Measurements from ENCODE around the gene FMC1.
"Not testable (repeated sequence)": the region's sequence is repeated elsewhere in the genome, so short reads cannot be mapped to it uniquely, and the experiment has no call there.

The FMC1 gene

GRCh38 chr7:139340037-139340807 is 915 bp upstream of the FMC1 start:
- peak; percentile 93 to 98 (median 97) for DNase-seq (ENCODE audit: low read depth in 3 of 3)

- no peak for DNase-seq (ENCODE audit: low read depth in 3 of 3)
Measured at GRCh38 chr7:139340808-139341057, 404 bp upstream of the FMC1 start.

- no peak for DNase-seq (ENCODE audit: low read depth in 3 of 3)
Measured at GRCh38 chr7:139341776-139342226, 664 bp downstream of the FMC1 start.

GRCh38 chr7:139345042-139345441 is 3.9 kb downstream of the FMC1 start:
- DNase-seq (ENCODE audit: low read depth in 3 of 3), result no peak

GRCh38 chr7:139351027-139351426 is 9.9 kb downstream of the FMC1 start:
- no peak for DNase-seq (ENCODE audit: low read depth in 3 of 3)

- no peak for DNase-seq (ENCODE audit: low read depth in 3 of 3)
Measured at GRCh38 chr7:139354729-139355128, 13.6 kb downstream of the FMC1 start.

GRCh38 chr7:139355320-139355719 is 14.2 kb downstream of the FMC1 start:
- DNase-seq (ENCODE audit: low read depth in 3 of 3), result no peak

- not testable (repeated sequence) for DNase-seq (ENCODE audit: low read depth in 3 of 3)
Measured at GRCh38 chr7:139357729-139358506, 16.8 kb downstream of the FMC1 start.

GRCh38 chr7:139358541-139359365 is 17.6 kb downstream of the FMC1 start:
- no peak for DNase-seq (ENCODE audit: low read depth in 3 of 3)

GRCh38 chr7:139359366-139360209 is 18.5 kb downstream of the FMC1 start, which contains the start of gene LUC7L2:
Gene LUC7L2, plus strand, starts transcription at chr7:139359894. Its CDS starts 368 bp downstream, at chr7:139360262.
- DNase-seq (ENCODE audit: low read depth in 3 of 3), result peak; percentile 97 to 100 (median 99)

GRCh38 chr7:139360210-139360947 is 19.2 kb downstream of the FMC1 start:
- peak; percentile 97 to 98 (median 98) for DNase-seq (ENCODE audit: low read depth in 3 of 3)

- DNase-seq (ENCODE audit: low read depth in 3 of 3), result no peak
Measured at GRCh38 chr7:139360948-139361307, 19.8 kb downstream of the FMC1 start.

GRCh38 chr7:139361523-139361922 is 20.4 kb downstream of the FMC1 start:
- no peak for DNase-seq (ENCODE audit: low read depth in 3 of 3)

GRCh38 chr7:139362302-139362701 is 21.2 kb downstream of the FMC1 start:
- no peak for DNase-seq (ENCODE audit: low read depth in 3 of 3)

GRCh38 chr7:139362981-139363380 is 21.8 kb downstream of the FMC1 start:
- DNase-seq (ENCODE audit: low read depth in 3 of 3), result no peak

- no peak for DNase-seq (ENCODE audit: low read depth in 3 of 3)
Measured at GRCh38 chr7:139365336-139365735, 24.2 kb downstream of the FMC1 start.

- DNase-seq (ENCODE audit: low read depth in 3 of 3), result no peak
Measured at GRCh38 chr7:139366400-139366799, 25.3 kb downstream of the FMC1 start.

- DNase-seq (ENCODE audit: low read depth in 3 of 3), result no peak
Measured at GRCh38 chr7:139367438-139368155, 26.5 kb downstream of the FMC1 start.

GRCh38 chr7:139370301-139370942 is 29.3 kb downstream of the FMC1 start:
- no peak for DNase-seq (ENCODE audit: low read depth in 3 of 3)

- no peak for DNase-seq (ENCODE audit: low read depth in 3 of 3)
Measured at GRCh38 chr7:139370943-139371313, 29.8 kb downstream of the FMC1 start.

Data from stimulated activated CD4-positive, alpha-beta T cell treated with anti-CD3 and anti-CD28 coated beads, TNF-alpha, amount 100 ng/mL, for 4 hours (primary cell).